HCT116 (cell line): ENCODE measurements around the gene GATAD2B. TPM values are rescaled to one million over a fixed set of nuclear protein-coding genes. Genes with fewer than 3 reads are reported as not detected.

Experiments
- ATAC-seq: fragments of 200-7000 bp; cut with Tn5 transposase; 2 replicates; pipeline ENCODE4 v1.9.1; 2020; ENCODE audit warnings: mild to moderate bottlenecking, moderate library complexity
- BruUV-seq: library from RNA; stranded (reverse); fragments of 400-500 nt; replicated peaks from 2 replicates; lab custom pipeline; 2021; lab: Mats Ljungman, UMichigan
- CTCF ChIA-PET: fragments of 300-600 bp; sonication (Branson Sonifier 250); formaldehyde crosslinking; loops from one replicate; lab custom pipeline; 2021; ENCODE audit warnings: antibody characterized with exemption; lab: Charles Lee
- POLR2A ChIA-PET: fragments of 300-600, 350-600 bp; sonication (Branson Sonifier 250); formaldehyde crosslinking; loops from one replicate; lab custom pipeline; 2021; ENCODE audit warnings: antibody characterized with exemption; lab: Charles Lee
- RAD21 ChIA-PET, 2 experiments: fragments of 300-600 bp; sonication (Branson Sonifier 250); formaldehyde crosslinking; loops; one replicate each; lab custom pipeline; 2023; ENCODE audit warnings: low total read pairs in 2 of 2; ENCODE audit not compliant: uncharacterized antibody in 2 of 2, unreplicated experiment in 2 of 2, low non-redundant PET in 1 of 2; lab: Charles Lee
- DNase-seq: peaks from one replicate; pipeline ENCODE4 v3.0.0-alpha.2; 2010; ENCODE audit warnings: low read depth, low spot score
- H2AFZ ChIP-seq: fragments of 200-600 bp; shearing (Covaris generic), sonication (generic); 2 replicates; pipeline ENCODE4 v1.6.1; 2017; ENCODE audit warnings: low read depth, mixed run types, mixed read lengths, antibody characterized with exemption, low read length; ENCODE audit not compliant: poor library complexity, severe bottlenecking
- H3K27ac ChIP-seq: 2 replicates; pipeline ENCODE4 v1.5.1; 2012; ENCODE audit warnings: low read depth, low read length
- H3K27me3 ChIP-seq: fragments of 200-600 bp; sonication (generic); 2 replicates; pipeline ENCODE4 v1.6.1; 2016; ENCODE audit warnings: mixed run types, low read length, mixed read lengths; ENCODE audit not compliant: insufficient read depth
- H3K36me3 ChIP-seq, 2 experiments: fragments of 200-500 bp in 1 of 2; fragments of 200-600 bp in 1 of 2; sonication (Bioruptor generic) in 1 of 2; sonication (generic) in 1 of 2; 2 replicates each; pipeline versions ENCODE4 v1.5.1 to v1.6.1; 2014 to 2016; ENCODE audit warnings: low read length in 2 of 2, inconsistent platforms in 1 of 2, mixed read lengths in 1 of 2, mixed run types in 1 of 2; ENCODE audit not compliant: insufficient read depth in 2 of 2, control insufficient read depth in 1 of 2
- H3K4me1 ChIP-seq, 2 experiments: fragments of 200-600 bp in 1 of 2; sonication (generic) in 1 of 2; 2 replicates each; pipeline versions ENCODE4 v1.5.1 to v1.6.1; 2012 to 2017; ENCODE audit warnings: low read length in 2 of 2, inconsistent platforms in 1 of 2, mild to moderate bottlenecking in 1 of 2, mixed read lengths in 1 of 2, mixed run types in 1 of 2, moderate library complexity in 1 of 2; ENCODE audit not compliant: insufficient read depth in 2 of 2, control insufficient read depth in 1 of 2
- H3K4me2 ChIP-seq: fragments of 200-600 bp; sonication (generic); 2 replicates; pipeline ENCODE4 v1.6.1; 2017; ENCODE audit warnings: mixed run types, low read length, mixed read lengths
- H3K4me3 ChIP-seq, 2 experiments: fragments of 200-600 bp in 1 of 2; sonication (generic) in 1 of 2; replicated peaks in 1 of 2; 2 replicates each; pipeline ENCODE4 v1.5.1; 2011 to 2016; ENCODE audit warnings: low read length in 2 of 2, control low read depth in 1 of 2, low read depth in 1 of 2, mild to moderate bottlenecking in 1 of 2, mixed read lengths in 1 of 2, mixed run types in 1 of 2
- H3K79me2 ChIP-seq: fragments of 200-600 bp; sonication (generic); 2 replicates; pipeline ENCODE4 v1.6.1; 2017; ENCODE audit warnings: mild to moderate bottlenecking, mixed run types, low read length, moderate library complexity, mixed read lengths; ENCODE audit not compliant: insufficient read depth
- H3K9ac ChIP-seq: fragments of 200-600 bp; sonication (generic); 2 replicates; pipeline ENCODE4 v1.6.1; 2016; ENCODE audit warnings: low read length, mixed read lengths
- H3K9me2 ChIP-seq: fragments of 200-600 bp; sonication (generic), shearing (Covaris generic); 2 replicates; pipeline ENCODE4 v1.6.1; 2017; ENCODE audit warnings: mixed run types, mild to moderate bottlenecking, moderate library complexity; ENCODE audit not compliant: insufficient read depth
- H3K9me3 ChIP-seq, 2 experiments: fragments of 200-500 bp in 1 of 2; fragments of 200-600 bp in 1 of 2; sonication (Bioruptor generic) in 1 of 2; sonication (generic) in 1 of 2; 2 replicates each; pipeline ENCODE4 v1.6.1; 2014 to 2017; ENCODE audit warnings: low read length in 2 of 2, mixed read lengths in 2 of 2, inconsistent platforms in 1 of 2, low read depth in 1 of 2, mild to moderate bottlenecking in 1 of 2, mixed run types in 1 of 2, moderate library complexity in 1 of 2; ENCODE audit not compliant: control insufficient read depth in 1 of 2, insufficient read depth in 1 of 2
- H4K20me1 ChIP-seq: fragments of 200-600 bp; sonication (generic), shearing (Covaris generic); 2 replicates; pipeline ENCODE4 v1.6.1; 2017; ENCODE audit warnings: mixed run types, mild to moderate bottlenecking, moderate library complexity; ENCODE audit not compliant: insufficient read depth
- CBX3 ChIP-seq: IDR thresholded peaks from 2 replicates; pipeline ENCODE4 v1.6.1; 2012; ENCODE audit warnings: low read depth
- CEBPB ChIP-seq: IDR thresholded peaks from 2 replicates; pipeline ENCODE4 v1.6.1; 2012; ENCODE audit warnings: low read depth
- EGR1 ChIP-seq: IDR thresholded peaks from 2 replicates; pipeline ENCODE4 v1.6.1; 2012; ENCODE audit warnings: low read depth
- EZH2 ChIP-seq: fragments of 200-600 bp; sonication (generic); IDR thresholded peaks from 2 replicates; pipeline ENCODE4 v1.6.1; 2017; ENCODE audit warnings: antibody characterized with exemption, mixed run types
- EZH2phosphoT487 ChIP-seq: fragments of 200-600 bp; IDR thresholded peaks from 2 replicates; pipeline ENCODE4 v1.6.1; 2018; ENCODE audit warnings: antibody characterized with exemption, borderline replicate concordance
- JUND ChIP-seq: IDR thresholded peaks from 2 replicates; pipeline ENCODE4 v1.6.1; 2012
- POLR2A ChIP-seq: IDR thresholded peaks from 2 replicates; pipeline ENCODE4 v1.7.0; 2011; ENCODE audit warnings: borderline replicate concordance; ENCODE audit not compliant: insufficient read depth, insufficient read length; ENCODE audit errors: extremely low read depth
- POLR2AphosphoS5 ChIP-seq: IDR thresholded peaks from 2 replicates; pipeline ENCODE4 v1.6.1; 2011; ENCODE audit warnings: mild to moderate bottlenecking, low read depth, low read length, moderate library complexity
- RAD21 ChIP-seq: IDR thresholded peaks from 2 replicates; pipeline ENCODE4 v1.6.1; 2012; ENCODE audit warnings: low read depth, mild to moderate bottlenecking
- SIN3A ChIP-seq: IDR thresholded peaks from 2 replicates; pipeline ENCODE4 v1.6.1; 2012; ENCODE audit warnings: low read depth
- SP1 ChIP-seq: IDR thresholded peaks from 2 replicates; pipeline ENCODE4 v1.6.1; 2012; ENCODE audit warnings: low read depth
- SRF ChIP-seq: IDR thresholded peaks from 2 replicates; pipeline ENCODE4 v1.6.1; 2012; ENCODE audit warnings: low read depth
- TCF7L2 ChIP-seq: IDR thresholded peaks from 2 replicates; pipeline ENCODE4 v1.7.0; 2011; ENCODE audit warnings: borderline replicate concordance, inconsistent platforms; ENCODE audit not compliant: insufficient read depth, insufficient read length; ENCODE audit errors: extremely low read depth
- YY1 ChIP-seq: IDR thresholded peaks from 2 replicates; pipeline ENCODE4 v1.6.1; 2011; ENCODE audit warnings: low read length, low read depth, moderate library complexity, mild to moderate bottlenecking; ENCODE audit not compliant: insufficient replicate concordance; ENCODE audit errors: extremely low read depth
- ZNF274 ChIP-seq: fragments of 200-500 bp; sonication (Bioruptor generic); IDR thresholded peaks from 2 replicates; pipeline ENCODE4 v1.6.1; 2014; ENCODE audit warnings: mild to moderate bottlenecking, low read depth, low read length, inconsistent platforms
- intact Hi-C: fragments of 100-400 bp; cut with micrococcal nuclease; formaldehyde crosslinking; loops from 2 replicates; pipeline ENCODE4 v1.10.0; 2022
- total RNA-seq: library from RNA; stranded (reverse); gene quantifications from one replicate; pipeline ENCODE4 v1.2.1, GENCODE V29; 2021; ENCODE audit not compliant: unreplicated experiment
- TF ChIP-seq, protein P1 (sequence below): IDR thresholded peaks from 2 replicates; pipeline ENCODE4 v1.6.1; 2012
- TF ChIP-seq, protein P2 (sequence below): IDR thresholded peaks from 2 replicates; pipeline ENCODE4 v1.6.1; 2012; ENCODE audit warnings: low read depth
- TF ChIP-seq, protein P3 (sequence below): IDR thresholded peaks from 2 replicates; pipeline ENCODE4 v1.6.1; 2012

Gene GATAD2B
- total RNA-seq, 1 experiment from 2014 or later: 50.2 TPM

DNA sequence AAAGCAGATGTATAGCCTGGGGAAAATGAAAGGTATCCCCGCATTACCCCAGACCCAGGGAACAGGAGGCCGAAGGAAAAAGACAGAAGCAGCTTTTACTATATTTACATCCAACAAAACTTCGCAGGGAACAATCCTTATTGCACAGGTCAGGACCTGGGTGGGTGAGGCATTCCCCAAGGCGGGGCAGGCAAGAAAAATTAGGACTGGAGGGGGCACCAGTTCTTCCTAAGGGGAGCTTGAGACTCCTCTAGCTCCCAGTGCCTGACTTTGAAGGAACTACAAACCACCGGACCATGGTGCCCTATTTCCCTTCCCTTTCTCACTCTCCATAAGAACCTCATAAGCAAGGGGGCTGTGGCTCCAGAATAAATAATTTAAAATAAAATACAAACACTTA lies 6.7 kb upstream of the GATAD2B start:
- no peak overlapping the region for H2AFZ ChIP-seq
- H3K9ac ChIP-seq: no peak overlapping the region
- no peak overlapping the region for H3K27ac ChIP-seq
- no peaks in the 10 kb centered on the region for H4K20me1 ChIP-seq
- no peak for TF ChIP-seq EZH2
- TF ChIP-seq, protein P1, sequence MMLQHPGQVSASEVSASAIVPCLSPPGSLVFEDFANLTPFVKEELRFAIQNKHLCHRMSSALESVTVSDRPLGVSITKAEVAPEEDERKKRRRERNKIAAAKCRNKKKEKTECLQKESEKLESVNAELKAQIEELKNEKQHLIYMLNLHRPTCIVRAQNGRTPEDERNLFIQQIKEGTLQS: no peak
- no peak for TF ChIP-seq POLR2AphosphoS5
- TF ChIP-seq JUND: no peak
- TF ChIP-seq RAD21: no peak
- TF ChIP-seq SRF: no peak
- no peak for TF ChIP-seq EGR1
- TF ChIP-seq TCF7L2: no peak
- no peak for TF ChIP-seq POLR2A
- TF ChIP-seq, protein P2, sequence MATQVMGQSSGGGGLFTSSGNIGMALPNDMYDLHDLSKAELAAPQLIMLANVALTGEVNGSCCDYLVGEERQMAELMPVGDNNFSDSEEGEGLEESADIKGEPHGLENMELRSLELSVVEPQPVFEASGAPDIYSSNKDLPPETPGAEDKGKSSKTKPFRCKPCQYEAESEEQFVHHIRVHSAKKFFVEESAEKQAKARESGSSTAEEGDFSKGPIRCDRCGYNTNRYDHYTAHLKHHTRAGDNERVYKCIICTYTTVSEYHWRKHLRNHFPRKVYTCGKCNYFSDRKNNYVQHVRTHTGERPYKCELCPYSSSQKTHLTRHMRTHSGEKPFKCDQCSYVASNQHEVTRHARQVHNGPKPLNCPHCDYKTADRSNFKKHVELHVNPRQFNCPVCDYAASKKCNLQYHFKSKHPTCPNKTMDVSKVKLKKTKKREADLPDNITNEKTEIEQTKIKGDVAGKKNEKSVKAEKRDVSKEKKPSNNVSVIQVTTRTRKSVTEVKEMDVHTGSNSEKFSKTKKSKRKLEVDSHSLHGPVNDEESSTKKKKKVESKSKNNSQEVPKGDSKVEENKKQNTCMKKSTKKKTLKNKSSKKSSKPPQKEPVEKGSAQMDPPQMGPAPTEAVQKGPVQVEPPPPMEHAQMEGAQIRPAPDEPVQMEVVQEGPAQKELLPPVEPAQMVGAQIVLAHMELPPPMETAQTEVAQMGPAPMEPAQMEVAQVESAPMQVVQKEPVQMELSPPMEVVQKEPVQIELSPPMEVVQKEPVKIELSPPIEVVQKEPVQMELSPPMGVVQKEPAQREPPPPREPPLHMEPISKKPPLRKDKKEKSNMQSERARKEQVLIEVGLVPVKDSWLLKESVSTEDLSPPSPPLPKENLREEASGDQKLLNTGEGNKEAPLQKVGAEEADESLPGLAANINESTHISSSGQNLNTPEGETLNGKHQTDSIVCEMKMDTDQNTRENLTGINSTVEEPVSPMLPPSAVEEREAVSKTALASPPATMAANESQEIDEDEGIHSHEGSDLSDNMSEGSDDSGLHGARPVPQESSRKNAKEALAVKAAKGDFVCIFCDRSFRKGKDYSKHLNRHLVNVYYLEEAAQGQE: no peak
- no peak for TF ChIP-seq CBX3
- TF ChIP-seq SIN3A: no peak
- TF ChIP-seq EZH2phosphoT487: no peak
- TF ChIP-seq SP1: no peak
- TF ChIP-seq YY1: no peak
- TF ChIP-seq, protein P3, sequence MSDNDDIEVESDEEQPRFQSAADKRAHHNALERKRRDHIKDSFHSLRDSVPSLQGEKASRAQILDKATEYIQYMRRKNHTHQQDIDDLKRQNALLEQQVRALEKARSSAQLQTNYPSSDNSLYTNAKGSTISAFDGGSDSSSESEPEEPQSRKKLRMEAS: no peak
- TF ChIP-seq CEBPB: no peak
- no peak for TF ChIP-seq ZNF274
- DNase-seq (no peak), ATAC-seq (no peak)
- no peaks in the 10 kb centered on the region for H3K79me2 ChIP-seq
- ChIA-PET CTCF (interaction anchor here (1.4 kb wide), 1 partner anchor 17 kb away, joined by 5 read pairs; the partner anchor contains the start of gene DENND4B), RAD21 (no interaction called here), POLR2A (no interaction called here)
- peaks cover 5 to 11% of the 10 kb centered on the region in 2 experiments; a peak in 2 of 4 replicates for H3K36me3 ChIP-seq
- intact Hi-C loops: no loop called here
- H3K27me3 ChIP-seq: no peaks in the 10 kb centered on the region
- no peak overlapping the region for H3K4me3 ChIP-seq
- no peaks in the 10 kb centered on the region for H3K9me3 ChIP-seq
- H3K9me2 ChIP-seq: no peaks in the 10 kb centered on the region
- H3K4me1 ChIP-seq: peaks cover 2 to 3% of the 10 kb centered on the region in 2 experiments; a peak in 3 of 4 replicates
- H3K4me2 ChIP-seq: no peak overlapping the region
- BruUV-seq: no TSS peak
